TTC549 (cell line): ENCODE measurements around the gene LSM12.
A peak's percentile ranks its signal among the peaks of the same experiment; 100 is the strongest.
"Not testable (repeated sequence)": the region's sequence is repeated elsewhere in the genome, so short reads cannot be mapped to it uniquely, and the experiment has no call there.

Experiments
- FAIRE-seq: peaks from 2 replicates; lab custom pipeline; 2012; peaks lifted over from hg19 to GRCh38; lab: Jason Lieb, UNC

LSM12 gene

DNA sequence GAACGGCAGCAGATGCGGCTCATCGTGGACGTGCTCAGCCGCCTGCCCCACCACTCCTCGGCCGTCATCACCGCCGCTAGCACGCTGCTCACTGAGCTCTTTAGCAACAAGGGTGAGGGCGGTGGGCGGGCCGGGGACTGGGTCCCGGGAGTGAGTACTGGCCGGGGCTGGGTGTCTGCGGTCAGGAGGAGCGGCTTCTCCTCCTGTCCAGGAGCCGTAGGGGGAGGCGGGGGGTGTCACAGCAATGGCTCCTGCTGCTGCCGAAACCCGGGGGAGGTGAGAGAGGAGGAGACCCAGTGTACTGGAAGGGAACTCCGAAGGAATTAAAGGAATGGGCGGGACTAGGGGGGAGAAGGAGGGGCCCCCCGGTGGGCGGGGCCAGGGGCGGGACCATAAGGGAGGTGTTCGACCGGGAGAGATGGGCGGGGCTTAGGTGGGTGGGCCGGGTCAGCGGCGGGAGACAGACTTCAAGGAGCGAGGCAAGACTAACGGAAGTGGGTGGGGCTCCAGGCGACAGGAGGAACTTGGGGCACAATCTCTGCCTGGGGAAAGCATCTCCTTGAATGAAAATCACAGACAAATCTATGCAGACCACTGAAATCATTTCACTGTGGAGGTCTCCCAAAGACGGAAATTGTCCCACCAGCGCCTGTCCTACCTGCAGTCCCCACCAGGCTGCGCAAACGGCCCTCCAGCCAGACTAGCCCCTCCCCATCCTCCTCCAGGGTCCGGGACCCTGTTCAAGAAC lies 59.7 kb downstream of the LSM12 start:
- FAIRE-seq, result peak; percentile 63

- no peak for FAIRE-seq
These were observed 60.2 kb downstream of the LSM12 start for GRCh38 chr17:44006272-44006597.

DNA sequence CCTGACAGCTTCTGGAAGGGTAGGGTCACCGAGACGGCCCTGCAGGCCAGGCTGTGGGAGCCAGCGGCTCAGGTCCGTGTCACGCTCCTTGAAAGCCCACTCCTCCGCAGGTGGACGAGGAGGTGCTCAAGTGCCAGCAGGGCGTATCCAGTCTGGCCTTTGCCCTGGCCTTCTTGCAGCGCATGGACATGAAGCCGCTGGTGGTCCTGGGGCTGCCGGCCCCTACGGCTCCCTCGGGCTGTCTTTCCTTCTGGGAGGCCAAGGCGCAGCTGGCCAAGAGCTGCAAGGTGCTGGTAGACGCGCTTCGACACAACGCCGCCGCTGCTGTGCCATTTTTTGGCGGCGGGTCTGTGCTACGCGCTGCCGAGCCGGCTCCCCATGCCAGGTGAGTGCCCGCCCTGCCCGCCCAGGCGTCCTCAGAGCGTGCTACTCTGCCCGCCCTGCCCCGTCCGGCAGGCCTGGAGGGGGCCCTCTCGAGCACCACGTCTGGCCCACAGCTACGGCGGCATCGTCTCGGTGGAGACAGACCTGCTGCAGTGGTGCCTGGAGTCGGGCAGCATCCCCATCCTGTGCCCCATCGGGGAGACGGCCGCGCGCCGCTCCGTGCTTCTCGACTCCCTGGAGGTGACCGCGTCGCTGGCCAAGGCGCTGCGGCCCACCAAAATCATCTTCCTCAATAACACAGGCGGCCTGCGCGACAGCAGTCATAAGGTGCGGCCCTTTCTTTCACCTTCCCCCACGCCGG lies 60.8 kb downstream of the LSM12 start:
- FAIRE-seq, result no peak

DNA sequence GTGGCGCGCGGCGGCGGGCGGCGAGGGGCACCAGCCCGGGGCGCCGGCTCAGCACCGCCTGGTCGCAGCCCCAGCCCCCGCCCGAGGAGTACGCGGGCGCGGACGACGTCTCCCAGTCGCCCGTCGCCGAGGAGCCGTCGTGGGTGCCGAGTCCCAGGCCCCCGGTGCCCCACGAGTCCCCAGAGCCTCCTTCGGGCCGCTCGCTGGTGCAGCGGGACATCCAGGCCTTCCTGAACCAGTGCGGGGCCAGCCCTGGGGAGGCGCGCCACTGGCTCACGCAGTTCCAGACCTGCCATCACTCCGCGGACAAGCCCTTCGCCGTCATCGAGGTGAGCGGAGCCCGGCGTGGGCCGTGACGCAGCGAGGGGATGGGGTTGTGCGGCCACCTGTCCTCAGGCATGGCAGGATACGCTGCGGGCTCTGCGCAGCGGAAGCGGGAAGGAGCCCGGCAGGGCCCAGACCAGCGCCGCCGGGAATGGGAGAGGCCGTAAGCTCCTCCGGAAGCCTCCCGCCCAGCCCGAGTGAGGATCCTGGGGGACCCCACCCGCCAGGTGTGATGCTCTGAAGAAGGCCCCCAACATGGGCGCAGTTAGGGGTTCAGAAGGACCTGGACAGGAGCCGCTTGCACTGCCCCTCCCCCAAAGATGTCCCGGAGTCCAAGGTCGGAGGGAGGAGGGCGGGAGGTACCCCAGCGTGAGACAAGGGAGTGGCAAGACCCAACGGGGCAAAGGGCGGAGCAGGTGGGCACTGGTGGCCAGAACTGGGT lies 61.5 kb downstream of the LSM12 start:
- no peak for FAIRE-seq

GRCh38 chr17:44004077-44004760 lies 62.3 kb downstream of the LSM12 start, which contains the start of gene NAGS:
TSS of gene NAGS (plus strand) at chr17:44004622. CDS start at chr17:44004664, 42 bp downstream.
- FAIRE-seq, result no peak

GRCh38 chr17:44002141-44002848 lies 64.2 kb downstream of the LSM12 start:
- no peak for FAIRE-seq

- no peak for FAIRE-seq
These were observed 65.0 kb downstream of the LSM12 start for GRCh38 chr17:44001461-44001920.

DNA sequence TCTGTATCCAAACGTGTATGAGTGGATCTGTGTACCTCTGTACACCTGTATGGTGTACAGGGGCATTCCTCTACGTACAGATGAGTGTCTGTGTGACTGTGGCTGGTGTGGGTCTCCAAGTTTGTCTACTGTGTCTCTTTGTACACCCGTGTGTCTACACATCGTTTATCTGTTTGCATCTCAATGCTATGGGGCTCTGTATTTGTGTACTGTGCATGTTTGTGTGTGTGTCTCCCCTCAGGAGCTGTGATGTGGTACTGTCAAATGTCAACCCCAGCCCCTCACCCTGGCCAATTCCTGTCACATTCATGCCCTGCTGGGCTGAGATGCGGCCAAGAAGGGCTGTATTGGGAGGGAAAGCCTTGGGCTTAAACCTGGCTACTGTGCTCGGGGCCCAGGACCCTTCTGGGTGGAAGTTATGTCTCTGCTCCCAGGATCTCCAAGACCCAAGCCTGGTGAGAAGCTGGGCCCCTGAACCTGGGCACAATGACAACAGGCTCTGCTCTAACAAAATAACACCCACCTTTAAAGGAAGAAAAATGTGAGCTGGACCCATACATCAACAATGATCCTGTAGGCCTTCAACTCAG lies 65.5 kb downstream of the LSM12 start:
- FAIRE-seq, result no peak

GRCh38 chr17:44000141-44000860 lies 66.2 kb downstream of the LSM12 start:
- FAIRE-seq, result no peak

- FAIRE-seq, result no peak
These were observed 67.4 kb downstream of the LSM12 start for GRCh38 chr17:43999024-43999423.

GRCh38 chr17:43998552-43998951 lies 67.9 kb downstream of the LSM12 start:
- no peak for FAIRE-seq

DNA sequence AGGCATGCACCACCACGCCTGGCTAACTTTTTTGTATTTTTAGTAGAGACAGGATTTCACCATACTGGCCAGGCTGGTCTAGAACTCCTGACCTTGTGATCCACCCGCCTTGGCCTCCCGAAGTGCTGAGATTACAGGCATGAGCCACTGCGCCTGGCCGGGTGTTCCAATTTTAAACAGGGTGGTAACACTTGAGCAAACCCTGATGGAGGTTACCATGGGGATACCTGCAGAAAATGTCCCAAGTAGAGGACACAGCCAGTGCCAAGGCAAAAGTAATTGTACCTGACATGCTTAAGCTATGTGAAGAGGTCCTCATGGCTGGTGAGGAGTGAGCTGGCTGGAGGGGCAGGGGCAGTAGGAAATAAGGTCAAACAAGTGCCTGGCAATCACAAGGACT lies 69.3 kb downstream of the LSM12 start:
- FAIRE-seq, result not testable (repeated sequence)

DNA sequence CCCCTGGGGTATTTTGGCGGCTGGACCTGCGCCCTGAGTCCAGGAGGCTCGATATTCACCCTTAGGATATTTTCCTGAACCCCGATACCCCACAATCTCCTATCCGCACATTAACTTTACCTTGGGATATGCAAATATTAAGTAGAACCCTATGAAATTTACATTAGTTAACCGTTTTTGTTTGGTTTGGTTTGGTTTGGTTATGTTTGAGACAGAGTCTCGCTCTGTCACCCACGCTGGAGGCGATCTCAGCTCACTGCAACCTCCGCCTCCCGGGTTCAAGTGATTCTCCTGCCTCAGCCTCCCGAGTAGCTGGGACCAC lies 71.4 kb downstream of the LSM12 start:
- no peak for FAIRE-seq

DNA sequence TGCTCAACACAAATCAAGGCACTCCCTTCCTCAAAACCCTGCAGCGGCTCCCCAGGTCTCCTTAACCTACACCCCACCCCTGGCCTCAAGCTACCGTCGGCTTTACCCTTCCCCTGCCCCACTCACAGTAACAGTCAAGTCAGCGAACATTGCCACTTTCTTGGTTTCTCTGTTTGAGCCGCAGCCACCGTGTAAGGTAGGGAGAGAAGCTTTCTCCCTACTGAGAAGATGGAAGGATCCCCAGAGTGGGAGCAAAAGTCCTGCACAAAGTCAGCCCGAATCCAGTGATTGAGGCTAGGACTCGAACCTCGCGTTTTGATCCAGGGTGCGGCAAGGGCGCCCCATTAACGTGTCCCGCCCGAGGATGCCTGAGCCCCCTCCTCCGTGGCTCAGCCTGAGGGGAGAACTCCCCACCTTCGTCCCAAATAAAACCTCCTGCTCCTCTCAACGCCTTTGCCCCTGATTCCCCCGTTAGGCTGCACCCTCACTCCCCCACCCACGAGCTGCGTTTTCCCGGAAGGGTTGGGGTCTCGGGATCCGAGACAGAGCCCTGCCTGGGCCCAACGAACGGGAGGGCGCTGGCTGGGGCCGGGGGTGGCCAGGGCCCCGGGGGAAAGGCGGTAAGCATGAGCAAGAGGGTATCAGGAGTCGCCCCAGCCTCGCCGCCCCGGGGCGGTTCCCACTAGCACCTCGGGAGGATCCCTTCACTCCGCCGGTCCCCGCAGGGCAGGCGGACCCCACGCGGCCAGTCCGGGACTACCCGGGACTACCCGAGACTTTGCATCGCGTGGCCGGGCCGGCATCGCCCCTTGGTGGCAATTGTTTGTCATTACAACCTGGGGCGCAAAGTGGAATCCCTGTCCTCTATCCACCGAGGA lies 72.0 kb downstream of the LSM12 start:
- no peak for FAIRE-seq

DNA sequence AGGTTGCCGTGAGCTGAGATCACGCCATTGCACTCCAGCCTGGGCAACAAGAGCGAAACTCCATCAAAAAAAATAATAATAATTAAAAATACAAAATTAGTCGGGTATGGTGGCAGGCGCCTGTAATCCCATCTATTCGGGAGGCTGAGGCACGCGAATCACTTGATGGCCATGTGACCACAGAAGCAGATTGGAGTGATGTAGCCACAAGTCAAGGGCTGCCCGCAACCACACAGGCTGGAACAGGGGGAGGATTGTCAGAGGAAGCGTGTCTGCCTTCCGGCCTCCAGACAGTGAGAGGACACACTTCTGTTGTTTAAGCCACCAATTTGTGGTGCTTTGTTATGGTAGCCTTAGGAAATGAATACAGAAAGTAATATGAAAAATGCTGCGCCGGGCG lies 73.8 kb downstream of the LSM12 start:
- no peak for FAIRE-seq

DNA sequence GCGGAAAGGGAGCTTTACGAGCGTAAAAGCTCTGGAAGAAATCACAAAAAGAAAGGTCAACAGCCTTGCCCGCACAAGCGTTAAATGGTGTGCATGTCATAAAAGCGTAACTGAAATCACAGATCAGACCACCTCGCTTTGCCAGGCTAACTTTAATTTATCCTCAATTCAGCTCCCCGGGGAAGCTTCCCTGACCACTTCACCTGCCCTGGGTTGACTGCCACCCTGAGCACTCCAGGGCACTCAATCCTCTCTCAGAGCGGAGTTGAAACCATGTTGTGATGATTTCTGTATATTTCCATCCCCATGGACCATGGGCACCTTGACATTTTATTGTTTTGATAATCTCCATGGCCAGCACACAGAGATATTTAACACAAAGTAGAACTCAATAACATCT lies 78.2 kb downstream of the LSM12 start:
- no peak for FAIRE-seq

DNA sequence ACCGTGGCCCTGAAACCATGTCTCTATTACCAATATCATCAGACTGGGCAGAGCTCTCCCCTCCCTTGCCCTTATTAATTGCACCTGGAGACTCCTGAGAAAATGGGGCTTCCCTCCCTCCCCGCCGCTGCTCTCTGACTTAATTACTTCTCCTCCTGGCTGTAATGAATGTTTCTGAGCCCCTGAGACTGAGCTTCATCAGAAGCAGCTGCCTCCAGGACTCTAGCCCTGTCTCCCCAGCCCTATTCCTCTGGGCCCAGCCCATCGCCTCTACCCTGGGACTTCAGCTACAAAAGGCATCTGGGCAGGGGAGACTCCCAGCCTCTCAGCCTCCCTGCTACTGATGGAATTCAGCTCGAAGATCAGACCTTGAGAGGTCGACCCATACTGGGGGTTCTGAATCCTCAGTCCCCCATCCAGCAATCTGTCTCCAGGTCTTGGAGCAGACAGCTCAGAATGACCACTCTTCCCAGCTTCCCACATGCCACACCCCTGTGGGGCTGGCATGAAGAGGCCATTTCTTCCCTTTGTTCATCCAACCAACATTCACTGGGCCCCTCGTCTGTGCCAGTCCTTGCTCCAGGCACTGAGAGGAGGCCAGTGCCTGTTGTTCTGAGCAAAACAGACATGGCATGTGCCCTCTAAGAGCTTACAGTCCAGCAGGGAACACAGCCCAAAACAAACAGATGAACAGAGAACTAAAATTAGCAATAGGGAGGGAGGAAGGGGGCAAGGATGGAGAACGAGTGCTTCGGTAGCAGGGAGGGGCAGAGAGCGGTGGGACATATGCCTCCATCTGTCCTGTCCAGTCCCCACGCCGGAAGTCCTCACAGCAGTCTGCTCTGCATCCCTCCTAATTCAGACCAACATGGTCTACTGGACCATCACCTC lies 79.1 kb downstream of the LSM12 start:
- no peak for FAIRE-seq

- FAIRE-seq, result no peak
These were observed 80.1 kb downstream of the LSM12 start for GRCh38 chr17:43986225-43986981.
